ENCODE measurements around the gene UST.
"Not testable (repeated sequence)": the region's sequence is repeated elsewhere in the genome, so short reads cannot be mapped to it uniquely, and the experiment has no call there.

Gene UST

DNA sequence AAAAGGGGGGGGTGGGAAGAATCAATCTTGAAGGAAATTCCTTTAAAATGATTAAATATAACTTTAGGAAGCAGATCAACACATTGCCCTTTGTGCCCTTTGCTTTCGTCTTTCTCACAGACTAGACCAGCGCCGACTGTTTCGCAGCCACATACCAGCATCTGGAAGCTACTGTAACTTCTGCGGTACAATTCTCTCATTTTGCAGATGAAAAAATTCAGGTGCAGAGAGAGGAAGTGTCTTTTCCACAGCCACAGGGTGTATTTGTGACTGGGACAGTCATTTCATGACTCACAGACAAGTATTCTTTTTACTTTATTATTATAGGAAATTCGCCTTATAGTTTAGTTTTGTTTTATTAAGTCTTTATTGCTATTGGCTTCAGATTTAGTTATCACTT lies 84.2 kb downstream of the UST start:
- no peaks in the 10 kb centered on the region for H3K36me3 Mint-ChIP-seq (ENCODE audit: low read depth)
- peaks cover 4% of the 10 kb centered on the region for H3K27me3 Mint-ChIP-seq
- H3K9me3 Mint-ChIP-seq, result no peaks in the 10 kb centered on the region
- no peak overlapping the region for H3K4me3 Mint-ChIP-seq
- intact Hi-C loops (cut with micrococcal nuclease), result no loop called here
- H3K27ac Mint-ChIP-seq, result no peak overlapping the region
- peaks cover 6% of the 10 kb centered on the region for H3K4me1 Mint-ChIP-seq (ENCODE audit: low read depth)

- no peak overlapping the region for H3K4me3 Mint-ChIP-seq
- H3K27me3 Mint-ChIP-seq, result peaks cover 4% of the 10 kb centered on the region
- peaks cover 6% of the 10 kb centered on the region for H3K4me1 Mint-ChIP-seq (ENCODE audit: low read depth)
- intact Hi-C loops (cut with micrococcal nuclease), result no loop called here
- H3K36me3 Mint-ChIP-seq (ENCODE audit: low read depth), result no peaks in the 10 kb centered on the region
- no peaks in the 10 kb centered on the region for H3K9me3 Mint-ChIP-seq
- no peak overlapping the region for H3K27ac Mint-ChIP-seq
Measured at GRCh38 chr6:148831531-148831930, 84.7 kb downstream of the UST start.

DNA sequence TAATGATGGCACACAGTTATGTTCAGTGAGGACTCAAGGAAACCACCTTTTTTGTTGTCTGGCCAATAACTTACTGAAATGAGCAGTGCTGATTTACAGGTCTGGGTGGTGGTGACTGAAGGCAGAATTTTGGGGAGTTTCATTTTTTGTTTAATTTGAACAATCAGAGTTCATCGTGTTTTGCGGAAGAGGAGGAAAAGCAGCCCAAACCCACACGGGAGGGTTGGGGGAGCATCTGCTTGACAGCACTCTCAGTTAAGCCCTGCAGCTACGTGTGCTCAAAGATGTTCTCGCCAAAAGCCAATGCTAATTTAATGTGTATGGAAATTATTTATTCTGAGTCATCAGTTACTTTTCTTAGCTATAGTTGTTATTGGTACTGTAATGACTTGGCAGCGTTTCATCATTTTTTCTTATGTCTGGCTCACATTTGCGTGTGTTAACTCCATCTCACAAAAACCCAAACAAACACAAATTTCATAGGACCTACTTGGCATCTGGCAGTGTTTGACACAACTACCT lies 89.2 kb downstream of the UST start:
- no peak overlapping the region for H3K27ac Mint-ChIP-seq
- H3K27me3 Mint-ChIP-seq, result peaks cover 4% of the 10 kb centered on the region
- H3K9me3 Mint-ChIP-seq, result no peaks in the 10 kb centered on the region
- H3K36me3 Mint-ChIP-seq (ENCODE audit: low read depth), result no peaks in the 10 kb centered on the region
- no peaks in the 10 kb centered on the region for H3K4me1 Mint-ChIP-seq (ENCODE audit: low read depth)
- H3K4me3 Mint-ChIP-seq, result no peak overlapping the region
- intact Hi-C loops (cut with micrococcal nuclease), result no loop called here

DNA sequence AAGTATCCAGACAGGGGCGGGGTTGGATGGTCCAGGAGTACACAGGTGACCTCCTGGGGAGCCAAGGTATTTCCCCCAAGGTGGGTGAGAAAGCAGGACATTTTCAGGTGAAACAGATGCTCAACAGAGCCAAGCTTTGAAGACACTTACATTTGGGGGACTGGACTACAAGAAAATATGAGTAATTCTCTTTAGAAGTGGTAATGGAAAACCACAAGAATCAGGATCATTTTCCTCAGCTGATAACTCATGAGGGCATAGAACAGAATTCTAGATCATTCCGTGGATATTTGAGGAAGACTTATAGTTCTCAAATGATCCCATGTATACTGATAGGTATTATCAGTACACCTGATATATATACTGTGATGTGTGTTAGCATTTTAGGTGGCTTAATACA lies 89.9 kb downstream of the UST start:
- intact Hi-C loops (cut with micrococcal nuclease), result no loop called here

GRCh38 chr6:148837941-148838340 lies 91.1 kb downstream of the UST start:
- intact Hi-C loops (cut with micrococcal nuclease), result no loop called here
- no peak overlapping the region for H3K27ac Mint-ChIP-seq
- no peaks in the 10 kb centered on the region for H3K4me1 Mint-ChIP-seq (ENCODE audit: low read depth)

More for the DNA sequence above, 89.9 kb downstream of the UST start:
- Mint-ChIP-seq H3K27me3 (peaks cover 4% of the 10 kb centered on the region), H3K9me3 (no peaks in the 10 kb centered on the region), H3K27ac (no peak overlapping the region), H3K4me1 (ENCODE audit: low read depth) (no peaks in the 10 kb centered on the region), H3K36me3 (ENCODE audit: low read depth) (no peaks in the 10 kb centered on the region), H3K4me3 (no peak overlapping the region)

GRCh38 chr6:148839044-148839443 lies 92.2 kb downstream of the UST start:
- intact Hi-C loops (cut with micrococcal nuclease), result no loop called here
- Mint-ChIP-seq H3K4me3 (no peak overlapping the region), H3K9me3 (no peaks in the 10 kb centered on the region), H3K36me3 (ENCODE audit: low read depth) (no peaks in the 10 kb centered on the region), H3K4me1 (ENCODE audit: low read depth) (no peaks in the 10 kb centered on the region), H3K27me3 (peaks cover 3% of the 10 kb centered on the region), H3K27ac (no peak overlapping the region)

More at GRCh38 chr6:148837941-148838340, 91.1 kb downstream of the UST start:
- no peaks in the 10 kb centered on the region for H3K9me3 Mint-ChIP-seq
- H3K27me3 Mint-ChIP-seq, result peaks cover 4% of the 10 kb centered on the region
- H3K4me3 Mint-ChIP-seq, result no peak overlapping the region
- H3K36me3 Mint-ChIP-seq (ENCODE audit: low read depth), result no peaks in the 10 kb centered on the region

- H3K36me3 Mint-ChIP-seq (ENCODE audit: low read depth), result no peaks in the 10 kb centered on the region
- H3K27ac Mint-ChIP-seq, result no peak overlapping the region
- no peak overlapping the region for H3K4me3 Mint-ChIP-seq
- H3K27me3 Mint-ChIP-seq, result no peaks in the 10 kb centered on the region
- no peaks in the 10 kb centered on the region for H3K4me1 Mint-ChIP-seq (ENCODE audit: low read depth)
- no peaks in the 10 kb centered on the region for H3K9me3 Mint-ChIP-seq
- intact Hi-C loops (cut with micrococcal nuclease), result no loop called here
Measured at GRCh38 chr6:148840256-148840655, 93.4 kb downstream of the UST start.

DNA sequence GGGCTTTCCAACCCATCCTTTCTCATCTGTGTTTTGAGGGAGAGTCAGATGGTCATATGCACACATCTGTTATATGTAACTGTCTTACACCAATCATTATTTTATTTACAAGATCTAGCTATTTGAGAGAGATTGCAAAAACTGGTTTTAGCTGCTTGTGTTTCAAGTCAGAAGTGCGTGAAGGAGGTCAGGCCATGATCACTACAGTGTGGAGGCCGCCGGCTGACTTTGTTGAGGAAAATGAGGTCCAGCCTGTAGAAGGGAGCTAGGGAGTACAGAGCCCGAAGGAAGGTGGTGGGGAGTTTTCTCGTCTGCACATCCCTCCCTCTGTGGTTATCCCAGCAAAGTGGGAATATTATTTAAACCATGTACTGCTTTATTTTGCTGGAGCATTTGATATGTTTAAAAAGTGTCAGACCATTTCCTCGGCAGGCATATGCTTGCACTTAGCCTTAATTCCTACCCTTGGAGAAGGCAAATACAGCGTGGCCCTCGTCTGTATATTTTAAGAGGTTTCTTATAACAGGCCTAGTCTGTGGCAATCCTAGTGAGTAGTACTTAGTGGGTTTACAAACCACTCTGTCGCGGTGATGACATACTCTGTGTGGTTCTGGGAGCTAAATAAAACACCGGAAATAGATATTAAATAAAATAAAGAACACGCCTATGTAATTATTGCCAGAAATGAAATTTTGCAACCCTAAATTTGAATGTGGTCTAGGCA lies 95.6 kb downstream of the UST start:
- H3K27me3 Mint-ChIP-seq, result no peaks in the 10 kb centered on the region
- H3K4me3 Mint-ChIP-seq, result no peak overlapping the region
- no peaks in the 10 kb centered on the region for H3K36me3 Mint-ChIP-seq (ENCODE audit: low read depth)
- intact Hi-C loops (cut with micrococcal nuclease), result no loop called here
- H3K4me1 Mint-ChIP-seq (ENCODE audit: low read depth), result no peaks in the 10 kb centered on the region
- H3K9me3 Mint-ChIP-seq, result no peaks in the 10 kb centered on the region
- H3K27ac Mint-ChIP-seq, result no peak overlapping the region

DNA sequence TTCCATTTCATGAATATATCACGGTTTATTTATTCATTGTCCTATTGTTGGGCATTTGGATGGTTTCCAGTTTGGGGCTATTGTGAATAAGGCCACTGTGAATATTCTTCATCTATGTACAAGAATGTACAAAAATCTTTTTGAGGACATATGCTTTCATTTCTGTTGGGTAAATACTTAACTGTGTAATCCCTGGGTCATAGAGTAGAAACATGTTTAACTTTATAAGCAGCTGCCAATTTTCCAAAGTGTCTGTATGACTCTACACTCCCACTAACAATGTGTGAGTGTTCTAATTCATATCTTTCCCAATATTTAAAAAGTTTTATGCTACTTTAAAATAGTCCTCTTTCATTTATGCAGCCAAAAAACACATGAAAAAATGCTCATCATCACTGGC lies 98.6 kb downstream of the UST start:
- Mint-ChIP-seq H3K4me3 (no peak overlapping the region), H3K9me3 (no peaks in the 10 kb centered on the region), H3K27ac (no peak overlapping the region), H3K36me3 (ENCODE audit: low read depth) (no peaks in the 10 kb centered on the region), H3K4me1 (ENCODE audit: low read depth) (peaks cover 11% of the 10 kb centered on the region), H3K27me3 (no peaks in the 10 kb centered on the region)
- intact Hi-C loops (cut with micrococcal nuclease), result no loop called here

DNA sequence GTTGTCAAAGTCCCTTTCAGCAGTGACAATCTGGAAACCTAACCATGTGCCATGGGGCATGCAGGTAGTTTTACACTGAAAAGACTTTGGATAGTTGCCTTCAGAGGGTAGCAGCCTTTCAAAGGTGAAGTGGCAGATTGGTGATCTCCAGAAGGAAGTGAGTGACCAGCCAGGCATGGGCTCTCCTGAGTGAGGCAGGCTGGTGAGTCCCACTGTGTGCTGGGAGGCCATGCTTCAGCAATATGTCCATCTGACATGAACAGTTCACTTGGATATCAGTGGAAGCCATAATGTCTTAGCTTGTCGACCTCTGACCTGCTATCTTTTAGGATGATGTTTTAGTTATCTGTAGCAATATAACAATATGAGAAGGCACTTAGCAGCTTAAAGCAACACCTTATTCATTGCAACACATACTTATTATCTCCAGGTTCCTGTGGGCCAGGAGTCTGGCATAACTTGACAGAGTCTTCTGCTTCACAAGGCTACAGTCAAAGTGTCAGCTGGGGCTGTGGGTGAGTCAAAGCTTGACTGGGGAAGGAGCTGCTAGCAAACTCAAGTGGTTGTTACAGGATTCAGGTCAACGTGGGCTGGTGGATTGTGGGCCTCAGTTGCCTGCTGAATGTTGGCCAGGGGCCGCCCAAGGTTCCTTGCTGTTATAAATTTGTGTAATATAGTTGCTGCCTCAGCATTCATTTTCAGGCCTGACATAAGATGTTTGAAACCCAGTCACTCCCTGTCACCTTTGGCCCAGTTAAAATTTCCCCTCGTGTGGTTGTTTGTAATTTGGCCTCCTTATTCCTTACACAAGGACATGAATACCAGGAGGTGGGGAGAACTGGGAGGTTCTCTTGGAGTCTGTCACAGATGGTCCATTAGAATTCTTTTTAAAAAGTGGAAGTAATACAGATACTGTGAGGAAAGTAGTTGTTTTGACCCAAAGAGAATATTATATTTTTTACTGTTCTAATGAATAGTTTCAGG lies 100.2 kb downstream of the UST start:
- H3K4me1 Mint-ChIP-seq (ENCODE audit: low read depth), result peaks cover 11% of the 10 kb centered on the region
- intact Hi-C loops (cut with micrococcal nuclease), result no loop called here
- H3K4me3 Mint-ChIP-seq, result no peak overlapping the region
- no peaks in the 10 kb centered on the region for H3K27me3 Mint-ChIP-seq
- no peak overlapping the region for H3K27ac Mint-ChIP-seq
- H3K36me3 Mint-ChIP-seq (ENCODE audit: low read depth), result no peaks in the 10 kb centered on the region
- H3K9me3 Mint-ChIP-seq, result no peaks in the 10 kb centered on the region

- intact Hi-C loops (cut with micrococcal nuclease), result no loop called here
- Mint-ChIP-seq H3K27ac (no peak overlapping the region), H3K4me3 (no peak overlapping the region), H3K9me3 (no peaks in the 10 kb centered on the region), H3K27me3 (no peaks in the 10 kb centered on the region), H3K36me3 (ENCODE audit: low read depth) (no peaks in the 10 kb centered on the region), H3K4me1 (ENCODE audit: low read depth) (peaks cover 14% of the 10 kb centered on the region)
Measured at GRCh38 chr6:148848915-148849314, 102.1 kb downstream of the UST start.

DNA sequence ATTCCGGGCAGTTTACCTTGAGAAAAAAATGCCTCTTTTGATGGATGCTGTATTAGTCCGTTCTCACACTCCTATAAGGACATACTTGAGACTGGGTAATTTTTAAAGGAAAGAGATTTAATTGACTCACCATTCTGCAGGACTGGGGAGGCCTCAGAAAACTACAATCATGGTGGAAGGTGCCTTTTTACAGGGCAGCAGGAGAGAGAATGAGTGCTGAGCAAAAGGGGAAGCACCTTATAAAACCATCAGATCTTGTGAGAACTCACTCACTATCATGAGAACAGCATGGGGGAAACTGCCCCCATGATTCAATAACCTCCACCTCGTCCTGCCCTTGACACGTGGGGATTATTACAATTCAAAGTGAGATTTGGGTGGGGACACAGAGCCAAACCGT lies 102.6 kb downstream of the UST start:
- H3K27ac Mint-ChIP-seq; intact Hi-C loops (cut with micrococcal nuclease); H3K4me3 Mint-ChIP-seq; H3K9me3 Mint-ChIP-seq; H3K36me3 Mint-ChIP-seq (ENCODE audit: low read depth); H3K27me3 Mint-ChIP-seq: not testable (repeated sequence)
- peaks cover 20% of the 10 kb centered on the region for H3K4me1 Mint-ChIP-seq (ENCODE audit: low read depth)

DNA sequence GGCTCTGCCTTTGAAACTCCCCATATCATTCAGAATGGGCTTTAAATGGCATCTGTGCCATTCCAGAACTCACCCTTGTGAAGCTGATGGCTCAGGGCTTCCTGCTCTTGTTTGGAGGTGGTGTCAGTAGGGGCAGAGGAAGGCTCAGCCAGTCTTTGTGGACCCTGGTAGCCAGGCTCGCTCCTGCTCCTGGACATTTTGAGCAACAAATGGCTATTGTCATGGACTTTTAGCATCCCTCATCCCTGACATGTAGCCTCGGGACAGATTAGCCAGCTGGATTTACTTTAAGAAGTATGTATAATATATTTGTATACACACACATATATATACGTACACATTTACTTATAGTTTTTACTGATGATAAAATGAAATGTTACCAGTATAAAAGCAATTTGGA lies 104.1 kb downstream of the UST start:
- intact Hi-C loops (cut with micrococcal nuclease), result no loop called here
- H3K4me1 Mint-ChIP-seq (ENCODE audit: low read depth), result peaks cover 22% of the 10 kb centered on the region
- no peaks in the 10 kb centered on the region for H3K36me3 Mint-ChIP-seq (ENCODE audit: low read depth)
- H3K27ac Mint-ChIP-seq, result no peak overlapping the region
- no peaks in the 10 kb centered on the region for H3K27me3 Mint-ChIP-seq
- H3K4me3 Mint-ChIP-seq, result no peak overlapping the region
- H3K9me3 Mint-ChIP-seq, result no peaks in the 10 kb centered on the region

Measured in dendritic cell treated with granulocyte-macrophage colony-stimulating factor and Interleukin-4, amounts not matched to agents 40 ng/mL and 50 ng/mL, for 4 days (primary cell).